Choroid plexus epithelial cell (primary cell): ENCODE measurements around the gene SHE.
A peak's percentile ranks its signal among the peaks of the same experiment; 100 is the strongest.

Source experiments
- DNase-seq: peaks from one replicate; pipeline ENCODE4 v3.0.0-alpha.2; 2010; ENCODE audit warnings: low read depth
- H3K4me3 ChIP-seq: 2 replicates; pipeline ENCODE4 v1.5.1; 2011; ENCODE audit warnings: low read depth, mild to moderate bottlenecking, control low read depth, low read length, moderate library complexity
- CTCF ChIP-seq: conservative IDR thresholded peaks from 2 replicates; pipeline ENCODE4 v1.5.1; 2011; ENCODE audit warnings: low read depth, mild to moderate bottlenecking, control low read depth, inconsistent platforms, low read length, moderate library complexity

SHE gene

GRCh38 chr1:154433161-154433764 lies 68.9 kb downstream of the SHE start:
- DNase-seq = no peak
- H3K4me3 ChIP-seq = no peak overlapping the region
- TF ChIP-seq CTCF = no peak

- TF ChIP-seq CTCF = no peak
- no peak overlapping the region for H3K4me3 ChIP-seq
- DNase-seq = peak; percentile 97
These were observed 70.4 kb downstream of the SHE start for GRCh38 chr1:154431586-154432373.

- DNase-seq = peak; percentile 20
- TF ChIP-seq CTCF = no peak
- no peak overlapping the region for H3K4me3 ChIP-seq
These were observed 71.3 kb downstream of the SHE start for GRCh38 chr1:154430903-154431302.

GRCh38 chr1:154429841-154430611 lies 72.2 kb downstream of the SHE start:
- DNase-seq = no peak
- no peak for TF ChIP-seq CTCF
- H3K4me3 ChIP-seq = no peak overlapping the region
